SW 1271 (cell line): ENCODE data around the gene RTKN2.

Source experiments
- DNase-seq, 2 experiments: peaks; one replicate each; lab custom pipeline; 2025; lab: John Stamatoyannopoulos, UW

RTKN2 gene

GRCh38 chr10:62171791-62172190, 96.9 kb downstream of the RTKN2 start:
- DNase-seq = no peak

GRCh38 chr10:62170732-62171131, 97.9 kb downstream of the RTKN2 start:
- no peak for DNase-seq

- no peak for DNase-seq
These were observed 102.1 kb downstream of the RTKN2 start for GRCh38 chr10:62166331-62167131.

GRCh38 chr10:62165803-62166202, 102.8 kb downstream of the RTKN2 start:
- no peak for DNase-seq

GRCh38 chr10:62163024-62163423, 105.6 kb downstream of the RTKN2 start:
- no peak for DNase-seq

GRCh38 chr10:62162261-62162981, 106.2 kb downstream of the RTKN2 start:
- DNase-seq = no peak

GRCh38 chr10:62159351-62159750, 109.3 kb downstream of the RTKN2 start:
- DNase-seq = no peak

- no peak for DNase-seq
These were observed 111.0 kb downstream of the RTKN2 start for GRCh38 chr10:62157601-62158000.

- DNase-seq = no peak
These were observed 113.5 kb downstream of the RTKN2 start for GRCh38 chr10:62155054-62155680.

GRCh38 chr10:62154231-62154630, 114.4 kb downstream of the RTKN2 start:
- DNase-seq = no peak

- DNase-seq = no peak
These were observed 115.5 kb downstream of the RTKN2 start for GRCh38 chr10:62153191-62153590.

GRCh38 chr10:62149621-62150020, 119.0 kb downstream of the RTKN2 start:
- no peak for DNase-seq

GRCh38 chr10:62148155-62148554, 120.5 kb downstream of the RTKN2 start:
- no peak for DNase-seq

- no peak for DNase-seq
These were observed 121.2 kb downstream of the RTKN2 start for GRCh38 chr10:62147425-62147824.

GRCh38 chr10:62136931-62137330, 131.7 kb downstream of the RTKN2 start:
- DNase-seq = no peak

GRCh38 chr10:62133618-62134017, 135.0 kb downstream of the RTKN2 start:
- no peak for DNase-seq
